HEK293T (cell line): ENCODE data around the gene ALOX15.
"Not testable (repeated sequence)": the region's sequence is repeated elsewhere in the genome, so short reads cannot be mapped to it uniquely, and the experiment has no call there.

Experiments used
- CTCF ChIA-PET: fragments of 350-600 bp; formaldehyde crosslinking; extraction: SDS; loops from one replicate; lab custom pipeline; 2021; ENCODE audit warnings: antibody characterized with exemption, inconsistent platforms; lab: Yijun Ruan, JAX
- POLR2A ChIA-PET: fragments of 350-600 bp; formaldehyde crosslinking; extraction: SDS; loops from one replicate; lab custom pipeline; 2020; ENCODE audit warnings: antibody characterized with exemption, inconsistent platforms; lab: Yijun Ruan, JAX
- DNase-seq: peaks from one replicate; pipeline ENCODE4 v3.0.0; 2012; ENCODE audit warnings: mixed read lengths; ENCODE audit errors: extremely low spot score
- ARNT ChIP-seq: fragments of 450-650 bp; IDR thresholded peaks from 2 replicates; pipeline ENCODE4 v1.6.1; 2017; ENCODE audit warnings: mild to moderate bottlenecking
- BHLHE40 ChIP-seq: fragments of 450-650 bp; IDR thresholded peaks from 2 replicates; pipeline ENCODE4 v1.6.1; 2016; ENCODE audit warnings: mild to moderate bottlenecking, moderate library complexity, borderline replicate concordance
- CTBP1 ChIP-seq: fragments of 450-650 bp; IDR thresholded peaks from 2 replicates; pipeline ENCODE4 v1.6.1; 2016; ENCODE audit warnings: borderline replicate concordance
- ELF4 ChIP-seq: fragments of 450-650 bp; IDR thresholded peaks from 2 replicates; pipeline ENCODE4 v1.6.1; 2017; ENCODE audit warnings: antibody characterized with exemption
- FOXA1 ChIP-seq: fragments of 450-650 bp; IDR thresholded peaks from 2 replicates; pipeline ENCODE4 v1.6.1; 2016; ENCODE audit warnings: mild to moderate bottlenecking
- FOXK2 ChIP-seq: fragments of 450-650 bp; IDR thresholded peaks from 2 replicates; pipeline ENCODE4 v1.6.1; 2016; ENCODE audit warnings: mild to moderate bottlenecking
- FOXM1 ChIP-seq: fragments of 450-650 bp; IDR thresholded peaks from 2 replicates; pipeline ENCODE4 v1.6.1; 2017; ENCODE audit warnings: mild to moderate bottlenecking, borderline replicate concordance
- HDGF ChIP-seq: fragments of 450-650 bp; IDR thresholded peaks from 2 replicates; pipeline ENCODE4 v1.6.1; 2017; ENCODE audit warnings: antibody characterized with exemption, borderline replicate concordance
- L3MBTL2 ChIP-seq: fragments of 450-650 bp; conservative IDR thresholded peaks from 2 replicates; pipeline ENCODE4 v1.6.1; 2016; ENCODE audit warnings: mild to moderate bottlenecking
- LEF1 ChIP-seq: fragments of 450-650 bp; IDR thresholded peaks from 2 replicates; pipeline ENCODE4 v1.6.1; 2017; ENCODE audit warnings: mild to moderate bottlenecking, borderline replicate concordance
- NFRKB ChIP-seq: fragments of 450-650 bp; IDR thresholded peaks from 2 replicates; pipeline ENCODE4 v1.6.1; 2016; ENCODE audit warnings: mild to moderate bottlenecking, moderate library complexity
- SP1 ChIP-seq: fragments of 450-650 bp; IDR thresholded peaks from 2 replicates; pipeline ENCODE4 v1.6.1; 2017
- SUZ12 ChIP-seq: fragments of 450-650 bp; IDR thresholded peaks from 2 replicates; pipeline ENCODE4 v1.6.1; 2016; ENCODE audit warnings: mild to moderate bottlenecking
- TARDBP ChIP-seq: fragments of 450-650 bp; IDR thresholded peaks from 2 replicates; pipeline ENCODE4 v1.6.1; 2016
- ZNF384 ChIP-seq: fragments of 450-650 bp; IDR thresholded peaks from 2 replicates; pipeline ENCODE4 v1.6.1; 2016
- TF ChIP-seq, protein P1 (sequence below): fragments of 450-650 bp; IDR thresholded peaks from 2 replicates; pipeline ENCODE4 v1.6.1; 2016

ALOX15 gene

DNA sequence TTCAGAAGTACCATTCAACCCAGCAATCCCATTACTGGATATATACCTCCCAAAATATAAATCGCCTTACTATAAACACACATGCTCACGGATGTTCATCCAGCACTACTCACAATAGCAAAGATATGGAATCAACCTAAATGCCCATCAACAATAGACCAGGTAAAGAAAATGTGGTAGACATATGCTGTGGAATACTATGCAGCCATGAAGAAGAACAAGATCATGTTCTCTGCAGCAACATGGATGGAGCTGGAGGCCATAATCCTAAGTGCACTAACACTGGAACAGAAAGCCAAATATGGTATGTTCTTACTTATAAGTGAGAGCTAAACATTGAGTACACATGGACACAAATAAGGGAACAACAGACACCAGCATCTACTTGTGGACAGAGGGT is 7.8 kb downstream of the ALOX15 start:
- CTCF ChIA-PET = no interaction called here
- TF ChIP-seq FOXA1 (no peak), ELF4 (no peak), BHLHE40 (no peak), L3MBTL2 (no peak), ARNT (no peak), FOXK2 (no peak), LEF1 (no peak), CTBP1 (no peak), SP1 (no peak)
- POLR2A ChIA-PET = interaction anchor here (0.9 to 1.9 kb wide), 2 partner anchors 67 to 78 kb away, joined by 3 to 6 read pairs; no protein-coding TSS in a partner anchor
- no peak for DNase-seq

DNA sequence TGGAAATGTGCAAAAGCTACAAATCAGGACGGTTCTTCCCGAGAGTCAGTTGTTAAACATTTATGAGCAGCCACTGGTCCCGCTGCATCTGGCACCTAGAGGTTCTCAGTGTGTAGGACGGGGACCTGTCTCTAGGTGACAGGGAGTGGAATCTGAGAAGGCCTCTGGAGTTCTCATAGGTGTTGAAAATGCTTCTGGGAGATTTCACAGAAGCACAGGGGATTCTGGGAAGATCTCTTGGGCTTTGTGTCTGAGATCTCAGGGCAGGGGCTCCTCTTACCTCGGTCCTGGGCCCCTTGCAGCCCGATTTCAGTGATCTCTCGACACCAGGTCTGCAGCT is 8.9 kb downstream of the ALOX15 start:
- no peak for DNase-seq
- POLR2A ChIA-PET = interaction anchor here (0.9 to 1.9 kb wide), 2 partner anchors 66 to 77 kb away, joined by 3 to 6 read pairs; no protein-coding TSS in a partner anchor
- TF ChIP-seq TARDBP = no peak
- TF ChIP-seq ARNT = no peak
- no peak for TF ChIP-seq L3MBTL2
- CTCF ChIA-PET = interaction anchor here (1.9 kb wide), 1 partner anchor 65 kb away, joined by 9 read pairs; no protein-coding TSS in a partner anchor

DNA sequence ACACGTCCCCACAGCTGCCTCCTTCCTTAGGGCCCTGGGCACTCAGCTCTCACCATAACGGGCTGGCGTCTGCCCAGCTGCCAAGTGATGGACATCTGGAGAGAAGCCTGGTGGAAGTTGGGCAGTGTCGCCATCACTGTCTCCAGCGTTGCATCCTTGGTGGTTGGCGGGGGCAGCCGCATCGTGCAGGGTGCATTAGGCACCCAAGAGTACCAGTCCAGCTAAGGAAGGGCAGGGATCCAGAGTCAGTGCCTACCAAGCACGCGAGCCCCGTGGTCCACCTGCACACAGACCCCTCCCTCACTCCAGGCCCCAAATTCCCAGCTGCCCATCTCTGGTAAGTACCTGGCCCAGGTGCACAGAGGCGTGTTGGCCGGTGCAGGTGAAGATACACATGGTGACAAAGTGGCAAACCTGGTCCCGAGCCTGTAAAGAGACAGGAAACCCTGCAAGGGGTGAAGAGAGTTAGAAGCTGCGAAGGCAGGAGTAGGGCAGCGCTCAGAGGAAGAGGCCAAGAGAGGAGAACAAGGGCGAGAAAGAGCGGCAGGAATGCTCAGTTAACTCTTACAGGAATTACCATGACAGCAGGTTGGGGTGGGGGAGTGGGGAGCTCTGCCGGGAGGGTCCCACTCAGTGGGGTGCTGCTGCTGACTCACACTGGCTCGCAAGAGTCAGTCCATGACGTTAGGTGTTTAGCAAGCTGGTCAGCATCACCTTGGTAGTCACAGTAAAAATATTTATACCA is 9.5 kb downstream of the ALOX15 start:
- TF ChIP-seq FOXM1 = no peak
- TF ChIP-seq ELF4 = no peak
- no peak for TF ChIP-seq L3MBTL2
- no peak for TF ChIP-seq SP1
- no peak for TF ChIP-seq ZNF384
- no peak for TF ChIP-seq TARDBP
- TF ChIP-seq, protein P1, sequence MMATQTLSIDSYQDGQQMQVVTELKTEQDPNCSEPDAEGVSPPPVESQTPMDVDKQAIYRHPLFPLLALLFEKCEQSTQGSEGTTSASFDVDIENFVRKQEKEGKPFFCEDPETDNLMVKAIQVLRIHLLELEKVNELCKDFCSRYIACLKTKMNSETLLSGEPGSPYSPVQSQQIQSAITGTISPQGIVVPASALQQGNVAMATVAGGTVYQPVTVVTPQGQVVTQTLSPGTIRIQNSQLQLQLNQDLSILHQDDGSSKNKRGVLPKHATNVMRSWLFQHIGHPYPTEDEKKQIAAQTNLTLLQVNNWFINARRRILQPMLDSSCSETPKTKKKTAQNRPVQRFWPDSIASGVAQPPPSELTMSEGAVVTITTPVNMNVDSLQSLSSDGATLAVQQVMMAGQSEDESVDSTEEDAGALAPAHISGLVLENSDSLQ = no peak
- TF ChIP-seq CTBP1 = no peak
- no peak for TF ChIP-seq BHLHE40
- TF ChIP-seq HDGF = no peak
- no peak for TF ChIP-seq ARNT
- TF ChIP-seq FOXK2 = no peak
- TF ChIP-seq NFRKB = no peak
- no peak for TF ChIP-seq SUZ12
- no peak for TF ChIP-seq LEF1
- TF ChIP-seq FOXA1 = no peak
- POLR2A ChIA-PET = interaction anchor here (1.9 kb wide), 1 partner anchor 65 kb away, joined by 6 read pairs; no protein-coding TSS in a partner anchor
- CTCF ChIA-PET = interaction anchor here (1.9 kb wide), 1 partner anchor 65 kb away, joined by 9 read pairs; no protein-coding TSS in a partner anchor
- DNase-seq = no peak

DNA sequence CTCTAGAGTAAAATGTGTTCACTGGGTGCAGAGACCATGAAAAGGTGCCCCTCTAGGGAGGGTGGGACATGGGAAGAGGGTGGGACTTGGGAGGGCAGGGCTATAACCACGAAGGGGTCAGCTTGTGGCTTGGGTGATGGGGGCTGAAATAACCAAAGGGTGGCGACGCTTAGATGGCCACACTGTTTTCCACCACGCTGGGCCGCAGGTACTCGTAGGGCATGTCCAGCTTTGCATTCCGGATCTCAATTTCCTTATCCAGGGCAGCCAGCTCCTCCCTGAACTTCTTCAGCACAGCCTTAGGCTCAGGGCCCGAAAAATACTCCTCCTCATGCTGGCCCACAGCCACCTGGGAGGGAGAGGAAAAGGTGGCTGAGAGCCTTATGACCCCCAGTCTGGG is 10.0 kb downstream of the ALOX15 start:
- CTCF ChIA-PET = interaction anchor here (1.9 kb wide), 1 partner anchor 64 kb away, joined by 9 read pairs; no protein-coding TSS in a partner anchor
- TF ChIP-seq HDGF (no peak), FOXK2 (no peak), ELF4 (no peak), FOXM1 (no peak), NFRKB (no peak), L3MBTL2 (no peak), SP1 (no peak), FOXA1 (no peak), LEF1 (no peak), SUZ12 (no peak), BHLHE40 (no peak), CTBP1 (no peak), ARNT (no peak), TARDBP (no peak), ZNF384 (no peak)
- TF ChIP-seq, protein P1 = no peak
- POLR2A ChIA-PET = no interaction called here

DNA sequence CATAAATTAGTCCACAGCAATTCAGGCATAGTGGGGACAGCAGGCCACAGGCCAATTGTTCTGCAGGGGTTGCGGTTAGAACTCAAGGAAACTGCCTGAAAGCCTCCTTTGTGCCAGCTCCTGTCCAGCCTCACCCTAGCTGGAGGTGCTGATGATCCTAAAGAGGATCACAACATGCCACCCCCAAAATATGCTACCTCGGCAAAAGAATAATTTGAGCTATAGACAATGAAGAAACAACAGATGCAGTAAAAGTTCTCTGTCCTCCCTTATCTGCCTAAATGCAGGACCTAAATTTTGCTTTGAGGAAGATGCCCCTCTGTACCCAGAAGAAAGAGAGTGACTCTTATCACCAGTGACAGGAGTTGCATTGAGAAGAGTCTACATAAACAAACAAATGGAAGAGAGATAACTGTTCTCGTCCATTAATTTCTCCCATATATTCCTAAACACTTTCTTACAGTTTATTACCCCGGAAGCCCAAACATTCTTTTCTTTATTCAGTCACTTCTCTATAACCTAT is 14.7 kb downstream of the ALOX15 start:
- no peak for DNase-seq
- ChIA-PET POLR2A (interaction anchor here (1.3 to 2.3 kb wide), 2 partner anchors 58 to 60 kb away, joined by 3 to 4 read pairs; no protein-coding TSS in a partner anchor), CTCF (interaction anchor here (0.6 to 3.5 kb wide), 4 partner anchors 16 to 65 kb away, joined by 3 to 51 read pairs (median 4); no protein-coding TSS in a partner anchor)
- no peak for TF ChIP-seq SUZ12
- TF ChIP-seq NFRKB = no peak
- TF ChIP-seq LEF1 = no peak
- TF ChIP-seq FOXA1 = no peak
- no peak for TF ChIP-seq L3MBTL2
- no peak for TF ChIP-seq ELF4
- TF ChIP-seq TARDBP = no peak
- TF ChIP-seq ZNF384 = no peak
- TF ChIP-seq BHLHE40 = no peak
- no peak for TF ChIP-seq FOXK2
- TF ChIP-seq HDGF = no peak

More for the DNA sequence above, 10.0 kb downstream of the ALOX15 start:
- no peak for DNase-seq

DNA sequence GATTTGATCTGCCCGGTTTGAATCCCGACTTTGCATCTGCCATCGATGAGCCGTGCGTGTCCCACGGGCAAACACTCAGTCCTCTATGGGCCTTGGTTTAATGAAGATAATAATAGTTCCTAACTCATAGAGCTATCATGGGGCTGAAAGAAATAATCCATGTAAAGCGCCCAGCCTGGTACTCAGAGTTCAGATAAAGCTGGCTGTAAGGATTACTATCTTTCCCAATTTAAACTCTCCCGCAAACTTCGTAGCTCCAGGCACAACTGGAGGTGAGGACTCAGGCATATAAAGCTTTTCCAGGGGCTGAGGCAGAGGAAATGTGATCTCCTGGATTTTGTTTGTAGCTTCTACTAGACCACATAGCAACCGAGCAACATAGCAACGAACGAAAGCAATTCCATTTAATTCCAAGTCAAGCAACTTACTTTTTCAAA is 16.3 kb downstream of the ALOX15 start:
- POLR2A ChIA-PET = interaction anchor here (0.9 to 2.3 kb wide), 3 partner anchors 56 to 70 kb away, joined by 4 to 7 read pairs (median 5); partner anchors contain the start of gene MYBBP1A
- DNase-seq = no peak
- CTCF ChIA-PET = interaction anchor here (0.8 to 3.5 kb wide), 9 partner anchors 9 to 204 kb away, joined by 3 to 51 read pairs (median 4); no protein-coding TSS in a partner anchor
- TF ChIP-seq ELF4 = no peak
- TF ChIP-seq SP1 = no peak
- TF ChIP-seq TARDBP = no peak
- TF ChIP-seq CTBP1 = no peak
- no peak for TF ChIP-seq ZNF384
- TF ChIP-seq BHLHE40 = no peak
- TF ChIP-seq L3MBTL2 = no peak
- TF ChIP-seq SUZ12 = no peak
- no peak for TF ChIP-seq HDGF
- no peak for TF ChIP-seq FOXM1
- TF ChIP-seq FOXA1 = no peak
- TF ChIP-seq ARNT = no peak
- TF ChIP-seq FOXK2 = no peak
- no peak for TF ChIP-seq NFRKB
- TF ChIP-seq, protein P1 = no peak

DNA sequence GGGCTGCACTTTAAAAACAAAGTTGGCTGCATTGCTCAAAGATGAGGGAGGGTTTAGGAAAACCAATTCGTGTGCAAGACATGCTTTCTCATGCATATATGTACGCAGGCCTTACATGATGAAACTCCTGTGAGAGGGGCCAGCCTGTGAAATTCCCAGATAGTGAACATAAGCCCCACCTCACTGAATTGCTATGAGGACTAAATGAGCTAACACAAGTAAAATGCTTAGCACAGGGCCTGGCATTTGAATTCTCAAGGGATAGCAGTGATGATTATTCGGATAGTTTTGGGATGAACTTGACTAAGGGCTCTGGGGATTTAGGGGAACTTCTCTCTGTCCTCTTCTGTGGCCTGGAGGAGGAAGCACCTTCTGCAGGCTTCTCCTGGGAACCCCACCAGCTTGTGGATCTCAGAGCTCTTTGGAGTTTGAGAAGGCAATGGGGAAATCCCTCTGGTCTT is 17.0 kb downstream of the ALOX15 start:
- ChIA-PET CTCF (interaction anchor here (1.1 to 3.5 kb wide), 5 partner anchors 9 to 57 kb away, joined by 3 to 51 read pairs (median 5); no protein-coding TSS in a partner anchor), POLR2A (interaction anchor here (1.1 to 2.3 kb wide), 2 partner anchors 55 to 68 kb away, joined by 4 to 5 read pairs; no protein-coding TSS in a partner anchor)

More for the DNA sequence above, 17.0 kb downstream of the ALOX15 start:
- DNase-seq = not testable (repeated sequence)
